DMS53 treated with DMSO at 0.1 percent for 48 hours (cell line): ENCODE data around the gene ST6GALNAC3.

ENCODE experiments used
- DNase-seq: peaks from one replicate; lab custom pipeline; 2025; ENCODE audit not compliant: unreplicated experiment; lab: John Stamatoyannopoulos, UW

The ST6GALNAC3 gene

DNA sequence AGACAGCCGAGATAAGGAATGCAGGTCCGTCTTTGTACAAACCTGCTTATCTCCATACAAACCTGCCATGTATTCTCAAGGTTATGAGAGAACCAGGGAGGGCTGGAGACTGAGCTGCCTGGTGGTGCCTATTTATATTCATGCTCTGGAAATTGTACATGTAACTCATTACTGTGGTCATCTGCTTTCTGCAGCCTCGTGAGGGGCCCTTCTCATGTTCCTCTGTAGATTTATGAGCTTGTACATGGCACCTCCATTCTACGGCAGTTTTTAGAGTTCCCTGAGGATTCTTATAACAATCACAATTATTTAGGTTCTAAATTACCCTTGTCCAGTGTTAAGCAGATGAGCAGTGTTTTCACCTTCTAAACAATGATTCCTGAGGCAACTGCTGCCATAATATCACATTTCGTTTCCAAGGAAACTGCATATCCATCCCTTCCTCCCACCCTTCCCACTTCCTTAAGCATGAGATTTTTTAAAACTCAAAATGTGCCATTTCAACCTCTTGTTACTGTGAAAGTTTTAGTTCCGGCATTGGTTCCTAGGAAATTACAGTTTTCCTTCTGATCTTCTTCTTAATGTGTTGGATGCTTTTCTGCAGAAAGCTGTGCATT lies 112.1 kb downstream of the ST6GALNAC3 start:
- DNase-seq, result no peak

DNA sequence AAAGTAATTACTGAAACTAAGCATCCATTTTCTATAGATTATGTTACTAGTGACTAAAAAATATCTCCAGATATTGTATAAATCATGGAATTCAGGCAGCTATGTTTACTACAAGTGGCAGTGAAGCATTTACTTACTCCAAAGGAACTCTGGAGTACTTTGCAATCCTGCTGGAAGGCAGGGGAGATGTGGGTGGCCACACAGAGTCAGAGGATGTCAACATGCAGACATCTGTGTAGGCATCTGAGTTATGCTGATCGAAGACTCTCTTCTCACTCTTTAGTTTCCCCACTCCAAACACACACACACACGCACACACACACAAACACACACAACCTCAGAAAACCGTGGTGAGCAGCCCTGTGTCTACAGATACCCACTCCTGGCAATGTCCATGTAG lies 112.9 kb downstream of the ST6GALNAC3 start:
- DNase-seq, result no peak

DNA sequence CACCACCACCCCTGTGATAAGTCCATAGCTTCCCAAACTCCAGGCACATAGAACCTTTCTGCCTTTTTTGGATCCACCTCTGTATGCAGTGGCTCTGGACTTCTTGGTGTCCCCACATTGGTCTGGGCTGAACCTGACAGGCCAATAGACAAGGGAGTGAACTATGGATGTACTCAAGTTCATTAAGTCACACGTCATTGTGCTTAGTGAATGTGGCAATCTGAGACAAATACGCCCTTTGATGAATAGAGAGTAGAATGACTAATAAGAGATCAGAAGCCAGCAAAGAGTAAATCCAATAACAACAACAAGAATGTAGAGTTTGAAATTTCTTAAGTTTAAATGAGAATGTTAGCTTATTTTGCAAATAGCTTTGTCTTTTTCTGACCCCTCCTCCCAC lies 114.8 kb downstream of the ST6GALNAC3 start:
- DNase-seq, result no peak

DNA sequence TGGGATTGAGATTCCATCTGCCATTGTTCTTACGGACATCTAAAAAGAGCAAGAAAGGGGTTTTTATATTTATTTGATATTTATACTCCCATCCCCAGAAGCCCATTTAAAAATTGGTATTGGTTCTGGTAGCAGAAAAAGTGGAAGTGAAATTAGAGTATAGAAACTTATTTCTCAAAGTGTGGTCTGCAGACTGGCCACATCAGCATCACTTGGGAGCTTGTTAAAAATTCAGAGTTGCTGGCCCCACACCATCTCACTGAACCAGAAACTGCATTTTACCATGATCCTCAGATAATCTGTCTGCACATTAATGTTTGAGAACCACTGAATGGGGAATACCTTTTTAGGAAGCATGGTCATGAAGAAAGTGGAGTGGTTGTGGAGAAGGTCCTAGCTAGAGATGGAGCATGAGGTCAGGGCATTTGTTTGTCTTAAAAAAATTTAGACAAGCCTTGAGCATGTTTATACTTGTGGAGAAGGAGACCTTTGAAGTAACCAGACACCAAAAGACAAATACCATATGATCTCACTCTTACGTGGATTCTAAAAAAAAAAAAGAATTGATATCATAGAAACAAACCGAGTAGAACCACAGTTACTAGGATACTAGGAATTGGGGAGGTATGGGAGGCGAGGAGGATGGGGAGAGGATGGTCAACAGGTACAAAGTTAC lies 116.3 kb downstream of the ST6GALNAC3 start:
- no peak for DNase-seq

DNA sequence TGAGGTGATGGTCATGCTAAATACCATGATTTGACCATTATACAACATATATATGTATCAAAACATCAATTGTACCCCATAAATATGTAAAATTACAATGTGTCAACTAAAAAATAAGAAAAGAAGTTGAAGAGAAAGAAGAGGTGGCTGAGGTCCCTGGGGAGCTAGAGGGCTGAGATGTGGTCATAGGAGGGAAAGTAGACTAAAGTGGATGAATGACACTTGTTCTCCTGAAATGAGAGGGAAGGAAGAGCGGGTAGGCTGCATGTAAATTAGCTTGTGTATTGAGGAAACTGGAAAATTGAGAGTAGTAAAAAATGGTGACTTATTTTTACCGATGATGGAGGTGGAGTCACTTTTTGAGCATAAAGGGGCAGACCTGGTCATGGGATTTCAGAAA lies 117.0 kb downstream of the ST6GALNAC3 start:
- DNase-seq, result no peak

DNA sequence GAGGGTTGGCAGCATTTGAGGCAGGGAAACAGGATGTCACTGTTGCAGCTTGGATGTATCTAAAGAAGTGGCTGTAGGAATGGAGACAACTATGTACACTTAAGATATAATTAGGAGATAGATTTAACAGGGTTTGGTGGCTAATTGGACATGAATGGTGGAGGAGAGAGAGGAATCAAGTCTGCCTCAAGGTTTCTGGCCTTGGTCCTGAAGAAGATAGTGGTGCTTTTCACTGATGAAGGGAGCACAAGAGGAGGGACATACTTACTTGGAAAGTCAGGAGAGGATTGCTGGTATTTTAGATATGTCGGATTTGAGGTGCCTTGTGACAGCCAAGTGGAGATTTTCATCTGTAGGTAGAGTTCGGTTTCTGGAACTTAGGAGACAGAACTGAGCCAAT lies 123.9 kb downstream of the ST6GALNAC3 start:
- no peak for DNase-seq

DNA sequence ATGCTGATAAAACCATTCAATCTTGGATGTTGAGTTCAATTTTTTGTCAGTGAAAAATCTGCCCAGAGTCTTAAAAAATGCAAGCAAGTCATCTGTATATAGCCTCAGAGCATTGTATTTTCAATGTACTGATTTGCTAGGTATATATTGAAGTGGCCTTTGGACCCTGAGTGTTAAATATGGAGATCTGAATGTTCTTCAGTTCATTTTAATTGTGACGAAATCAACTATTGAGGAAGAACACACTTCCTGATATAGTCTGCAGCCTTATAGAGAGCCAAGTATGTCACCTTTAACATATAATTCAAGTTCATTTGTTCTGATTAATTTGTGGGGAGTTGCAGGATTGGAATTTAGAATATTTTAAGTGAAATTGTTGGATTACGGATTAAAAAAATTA lies 128.1 kb downstream of the ST6GALNAC3 start:
- no peak for DNase-seq

DNA sequence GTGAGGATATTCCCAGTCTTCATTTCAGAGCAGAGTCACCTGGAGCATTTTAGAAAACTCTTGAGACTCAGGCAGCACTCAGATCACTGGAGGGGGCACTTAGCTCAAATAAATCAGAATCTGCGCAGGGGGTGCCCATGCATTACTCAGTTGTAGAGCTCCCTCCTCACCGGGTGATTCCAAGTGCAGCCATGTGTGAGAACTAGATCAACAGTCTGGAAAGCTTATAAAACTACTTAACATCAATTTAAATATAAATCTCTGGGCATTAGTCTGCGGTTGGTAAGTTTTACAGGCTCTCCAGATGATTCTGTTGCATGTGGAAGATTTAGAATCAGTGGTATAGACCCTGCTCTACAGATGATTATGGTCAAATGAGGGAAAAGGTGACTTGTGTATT lies 128.6 kb downstream of the ST6GALNAC3 start:
- no peak for DNase-seq

DNA sequence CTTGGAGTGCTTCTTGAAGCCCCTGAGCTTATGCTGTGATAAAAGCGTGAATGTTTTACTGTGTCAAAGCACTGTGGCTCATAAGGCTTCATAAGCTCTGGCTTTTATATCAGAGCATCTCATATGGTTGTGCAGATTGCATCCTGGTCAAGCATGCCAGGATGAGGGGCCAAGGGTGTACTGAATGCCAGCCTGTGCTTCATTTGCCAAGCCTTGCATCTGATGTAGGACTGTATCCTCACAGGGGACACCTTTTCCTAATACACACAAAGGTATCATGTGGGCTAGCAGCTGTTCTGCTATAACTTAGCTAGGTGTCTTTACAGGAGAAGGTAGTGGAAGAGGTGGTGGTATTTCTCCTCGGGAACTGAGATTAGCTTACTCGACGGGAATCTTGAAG lies 134.7 kb downstream of the ST6GALNAC3 start:
- no peak for DNase-seq

DNA sequence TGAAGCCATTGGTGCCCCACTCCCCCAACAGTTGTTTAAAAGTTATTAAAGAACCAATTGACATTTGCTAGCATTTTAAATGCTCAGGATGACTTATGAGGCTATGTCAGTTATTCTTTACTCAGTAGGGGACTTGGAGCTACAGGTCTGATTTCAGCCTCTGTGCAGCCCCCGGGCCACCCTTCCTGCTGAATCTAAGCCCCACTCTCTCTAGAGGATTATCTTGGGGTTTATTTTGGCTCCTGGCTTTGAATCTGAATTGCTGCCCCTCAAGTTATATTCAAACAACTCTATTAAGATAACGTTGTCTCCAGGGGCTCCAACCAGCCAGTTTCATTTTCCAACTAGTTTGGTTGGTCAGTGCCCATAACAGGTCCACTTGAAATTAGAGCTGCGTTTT lies 135.1 kb downstream of the ST6GALNAC3 start:
- no peak for DNase-seq

DNA sequence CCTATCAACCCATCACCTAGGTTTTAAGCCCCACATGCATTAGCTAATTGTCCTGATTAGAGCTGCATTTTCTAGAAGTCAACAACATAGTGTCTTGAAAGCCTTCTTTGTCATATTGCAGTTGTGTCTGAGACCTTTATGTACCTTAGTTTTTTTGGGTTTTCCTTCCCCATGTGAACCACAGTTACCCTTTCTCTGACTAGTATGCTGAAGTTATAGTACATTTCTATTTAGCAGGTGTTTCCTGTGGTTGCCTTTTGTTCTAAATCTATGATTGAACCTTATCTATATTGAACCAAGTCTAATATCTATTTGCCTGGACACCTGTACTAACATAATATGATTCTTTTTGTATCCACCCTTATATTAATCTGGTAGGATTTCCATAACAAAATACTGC lies 135.6 kb downstream of the ST6GALNAC3 start:
- no peak for DNase-seq

DNA sequence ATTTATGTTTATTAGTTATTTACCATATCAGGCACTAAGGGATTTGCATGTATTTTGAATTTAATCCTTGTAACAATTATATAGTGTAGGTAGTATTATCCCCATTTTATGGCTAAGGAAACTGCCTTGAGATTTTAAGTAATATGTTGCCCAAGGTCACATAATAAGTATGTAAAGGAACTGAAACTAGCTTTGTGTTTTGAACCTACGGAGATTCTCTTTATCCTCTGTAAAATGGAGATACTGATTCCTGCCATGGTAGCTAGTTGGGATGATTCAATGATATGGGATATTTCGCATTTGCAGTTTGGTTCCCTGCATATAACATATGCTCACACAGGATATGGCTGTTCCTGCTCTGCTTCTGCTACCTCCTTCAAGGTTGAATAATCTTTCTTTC lies 144.3 kb downstream of the ST6GALNAC3 start:
- DNase-seq, result no peak

DNA sequence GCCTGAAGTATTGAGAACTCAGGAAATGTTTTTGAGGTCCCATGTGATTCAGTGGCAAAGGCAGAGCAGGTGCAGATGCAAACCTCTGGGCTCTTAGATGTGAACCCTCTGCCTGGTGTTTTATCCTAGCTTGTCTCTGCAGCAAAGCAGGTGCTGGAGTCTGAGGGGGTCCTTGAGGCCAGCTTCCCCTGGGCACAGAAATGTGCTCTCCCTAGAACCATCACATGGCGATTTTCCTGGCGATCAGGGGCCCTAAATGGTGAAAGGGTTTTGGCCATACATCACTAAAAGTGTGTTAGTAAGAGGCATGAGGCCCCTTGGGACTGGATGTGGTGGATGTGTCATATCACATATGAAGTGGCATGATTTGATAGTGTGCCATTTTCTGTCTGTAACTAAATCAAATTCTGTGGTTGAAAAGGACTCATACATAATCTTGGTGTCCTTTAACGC lies 144.8 kb downstream of the ST6GALNAC3 start:
- DNase-seq, result no peak

DNA sequence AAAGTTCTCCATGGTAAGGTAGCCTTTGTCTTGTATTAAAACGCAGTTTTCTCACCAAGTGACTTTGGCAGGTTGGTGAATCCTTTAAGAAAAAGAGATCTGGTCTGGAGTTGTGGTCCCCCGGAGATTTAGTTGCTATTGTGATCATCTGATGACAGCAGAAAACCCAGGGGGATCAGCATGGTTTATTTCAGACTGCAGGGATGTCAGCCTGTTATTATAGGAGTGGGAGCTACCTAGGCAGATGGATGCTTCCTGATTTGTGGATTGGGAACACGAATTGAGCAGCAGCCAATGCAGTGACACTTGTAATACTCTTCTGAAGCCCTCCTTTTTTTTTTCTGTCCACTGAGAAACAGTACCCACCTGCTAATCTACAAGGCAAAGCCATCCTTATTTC lies 150.2 kb downstream of the ST6GALNAC3 start:
- no peak for DNase-seq

DNA sequence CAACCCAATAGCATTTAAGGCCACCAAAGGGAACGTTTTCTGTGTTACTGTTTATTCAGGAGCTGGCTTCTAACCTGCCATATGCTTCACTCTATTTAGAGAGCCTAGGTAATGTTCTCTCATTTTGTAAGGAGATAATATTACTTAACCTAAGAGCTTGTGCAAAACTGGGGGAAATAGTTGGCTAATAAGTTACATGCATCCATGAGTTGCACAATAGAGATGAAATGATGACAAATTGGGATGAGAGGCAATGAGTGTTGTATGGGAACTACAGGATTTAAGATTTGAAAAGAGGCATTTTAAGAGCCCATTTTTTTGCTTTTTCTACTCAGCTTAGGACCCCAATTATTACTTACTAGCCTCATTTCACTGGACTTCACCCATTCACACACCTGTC lies 151.0 kb downstream of the ST6GALNAC3 start:
- DNase-seq, result no peak

DNA sequence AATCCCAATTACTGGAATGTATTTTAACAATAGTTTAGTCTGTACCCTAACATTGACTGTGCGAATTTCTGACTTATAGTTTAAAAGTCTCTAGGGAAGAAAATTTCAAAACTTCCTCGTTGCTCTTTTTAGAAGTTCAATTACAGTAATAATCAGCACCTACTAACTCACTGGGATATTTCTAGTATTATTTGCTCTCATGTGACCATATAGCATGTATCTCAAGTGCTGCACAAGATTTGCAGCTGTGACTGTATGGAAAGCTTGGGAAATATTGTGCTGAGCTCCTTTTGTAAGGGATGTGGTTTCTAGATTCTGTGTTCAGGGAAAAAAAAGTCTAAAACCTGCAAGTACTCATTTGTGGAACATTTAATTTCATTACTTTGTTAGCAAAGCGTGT lies 153.1 kb downstream of the ST6GALNAC3 start:
- DNase-seq, result no peak

DNA sequence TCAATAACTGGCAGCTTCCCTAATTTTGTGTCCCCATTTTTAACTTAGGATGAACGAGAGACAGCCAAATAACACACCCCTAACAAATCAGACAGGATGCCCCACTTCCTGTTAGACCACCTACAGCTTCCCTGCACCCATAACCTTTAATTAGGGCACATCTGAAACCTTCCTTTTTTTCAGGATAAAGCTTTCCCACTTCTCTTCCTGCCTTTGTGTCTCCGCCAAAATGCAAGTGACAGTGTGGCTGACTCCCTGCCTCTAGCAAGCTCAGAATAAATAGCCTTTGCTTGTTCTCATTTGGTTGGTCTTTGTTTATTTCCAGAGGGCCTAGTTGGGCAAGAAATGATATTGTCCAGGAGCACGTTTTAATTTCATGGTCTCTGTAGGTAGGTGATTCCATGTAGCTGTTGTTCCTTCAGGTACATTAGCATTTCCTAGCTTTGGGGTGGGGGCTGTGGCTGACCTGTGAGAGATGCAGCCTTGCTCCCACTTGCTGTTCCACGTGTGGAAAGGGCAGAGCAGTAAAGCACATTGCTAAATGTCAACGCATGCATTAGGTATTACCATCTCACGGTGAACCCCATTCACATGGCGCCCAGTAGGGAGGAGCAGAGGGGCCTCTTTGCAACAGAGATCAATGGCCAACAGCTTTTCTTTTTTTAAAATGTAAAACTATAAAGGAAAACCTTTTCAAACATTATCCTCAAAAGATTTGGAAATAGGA lies 154.9 kb downstream of the ST6GALNAC3 start:
- DNase-seq, result no peak

DNA sequence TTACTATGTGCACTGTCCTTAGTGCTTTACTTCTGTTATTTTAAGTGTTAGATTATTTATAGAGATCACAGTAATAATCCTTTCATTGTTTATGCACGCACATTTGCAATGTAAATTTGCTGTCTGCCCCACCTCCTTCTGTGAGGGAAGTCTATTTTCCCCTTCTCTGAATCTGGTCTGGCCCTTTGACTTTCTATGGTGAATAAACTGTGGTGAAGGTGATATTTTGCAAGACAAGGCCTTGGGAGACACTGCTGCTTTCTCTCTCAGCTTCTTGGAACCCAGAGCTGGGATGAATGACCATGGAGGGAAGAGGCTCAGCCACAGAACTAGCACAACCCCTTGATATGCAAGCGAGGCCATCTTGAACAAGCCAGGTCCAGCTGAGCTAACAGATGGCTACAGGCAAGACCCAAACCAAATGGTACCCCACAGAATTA lies 156.3 kb downstream of the ST6GALNAC3 start:
- no peak for DNase-seq

DNA sequence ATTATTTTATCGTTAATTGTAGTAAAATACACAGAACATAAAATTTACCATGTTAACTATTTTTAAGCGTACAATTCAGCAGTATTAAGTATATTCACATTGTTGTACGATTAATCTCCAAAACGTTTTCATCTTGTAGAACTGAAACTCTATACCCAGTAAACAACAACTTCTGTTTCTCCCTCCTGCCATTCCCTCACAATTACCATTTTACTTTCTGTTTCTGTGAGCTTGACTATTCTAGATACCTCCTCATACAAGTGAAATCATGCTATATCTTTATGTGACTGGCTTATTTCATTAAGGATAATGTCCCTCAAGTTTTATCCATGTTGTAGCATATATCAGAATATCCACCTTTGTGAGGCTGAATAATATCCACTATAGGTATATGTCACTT lies 156.8 kb downstream of the ST6GALNAC3 start:
- no peak for DNase-seq

DNA sequence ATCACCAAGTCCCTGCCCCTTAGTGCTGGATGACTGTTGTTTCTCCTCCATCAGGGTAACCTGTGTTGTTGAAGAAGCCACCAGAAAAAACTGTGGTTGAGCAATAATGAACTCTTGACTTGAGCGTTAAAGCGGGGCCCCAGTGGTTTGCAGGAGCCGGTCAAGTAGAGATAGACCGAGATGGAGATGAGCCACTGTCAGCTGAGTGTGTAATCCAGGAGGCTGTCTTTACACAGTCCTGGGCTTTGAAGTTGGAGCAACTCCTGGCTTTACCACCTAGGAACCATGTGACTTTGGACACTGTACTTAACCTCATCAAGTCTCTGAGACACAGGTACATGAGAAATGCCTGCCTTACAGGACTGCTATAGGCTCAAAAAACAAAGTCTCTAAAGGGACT lies 158.1 kb downstream of the ST6GALNAC3 start:
- DNase-seq, result no peak

DNA sequence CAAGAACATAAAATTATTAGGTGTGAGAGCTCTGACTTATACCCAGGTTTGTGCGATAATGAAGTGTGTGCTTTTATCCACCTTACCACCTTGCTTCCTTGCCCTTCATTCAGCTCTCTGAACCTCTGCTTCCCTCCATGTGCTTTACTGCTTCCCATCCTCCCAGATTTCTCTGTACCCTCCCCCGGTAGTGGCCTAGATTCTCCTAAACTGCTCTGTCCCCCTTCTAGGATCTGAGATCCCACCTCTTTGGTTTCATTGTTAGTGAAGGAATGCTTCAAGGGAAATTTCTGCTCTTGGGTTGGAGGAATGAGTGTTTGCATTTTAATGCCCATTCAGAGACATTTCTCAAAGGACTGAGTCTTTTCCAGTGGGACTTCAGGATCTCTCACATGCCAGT lies 159.5 kb downstream of the ST6GALNAC3 start:
- DNase-seq, result no peak

DNA sequence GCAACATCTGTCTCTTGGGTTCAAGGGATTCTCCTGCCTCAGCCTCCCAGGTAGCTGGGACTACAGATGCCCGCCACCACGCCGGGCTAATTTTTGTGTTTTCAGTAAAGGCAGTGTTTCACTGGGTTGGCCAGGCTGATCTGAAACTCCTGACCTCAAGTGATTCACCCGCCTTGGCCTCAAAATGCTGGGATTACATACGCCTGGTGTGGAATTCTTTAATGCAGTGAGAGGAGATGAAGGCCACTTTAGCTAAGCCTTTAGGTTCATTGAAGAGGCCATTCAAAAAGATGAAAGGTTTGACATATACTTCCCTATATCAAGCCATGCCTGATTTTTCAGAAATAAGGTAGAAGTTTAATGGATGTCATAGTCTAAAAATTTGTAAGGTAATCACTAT lies 162.7 kb downstream of the ST6GALNAC3 start:
- DNase-seq, result no peak
